Measurements from ENCODE around the gene CNPY4. TPM values are rescaled to one million over a fixed set of nuclear protein-coding genes. Genes with fewer than 3 reads are reported as not detected.

CNPY4 gene
- total and polyA plus RNA-seq, 2 donors (not counting 1 experiment from before 2014, with no cell fraction given): 8.0 to 13.9 TPM

DNA sequence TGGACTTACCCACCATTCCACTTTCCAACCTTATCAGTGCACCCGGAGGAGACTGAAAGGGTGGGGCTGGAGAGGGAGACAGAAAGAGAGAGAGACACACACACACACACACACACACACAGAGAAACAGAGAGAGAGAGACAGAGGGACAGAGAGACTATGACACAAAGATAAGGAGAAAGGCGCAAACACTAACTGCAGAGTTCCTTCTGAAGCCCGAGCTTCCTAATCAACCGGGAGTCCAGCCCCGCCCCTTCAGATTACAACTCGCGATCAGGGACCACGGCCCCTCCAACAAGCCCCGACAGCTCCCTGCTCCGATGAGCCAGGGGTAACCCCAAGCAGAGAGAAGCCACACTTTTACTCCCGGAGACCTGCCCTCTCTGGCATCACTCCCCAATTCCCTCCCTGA is 48.5 kb downstream of the CNPY4 start:
- H3K36me3 ChIP-seq (replicated peaks in 1 of 2; ENCODE audit: control extremely low read depth in 1 of 2, control insufficient read depth in 1 of 2, extremely low read depth in 1 of 2, insufficient read depth in 2 of 2, low read length in 1 of 2): no peaks in the 10 kb centered on the region
- ATAC-seq (ENCODE audit: low read depth) (no peak), DNase-seq (peak; percentile 46)
- Mint-ChIP-seq H3K27me3 (peaks cover 52% of the 10 kb centered on the region), H3K9me3 (ENCODE audit: insufficient read depth) (no peaks in the 10 kb centered on the region), H3K4me3 (peak overlapping the region; percentile 76), H3K27ac (no peak overlapping the region), H3K4me1 (peaks cover 42% of the 10 kb centered on the region)
- peaks cover 5% of the 10 kb centered on the region for H4K20me1 ChIP-seq (ENCODE audit: control insufficient read depth, insufficient read depth, low read length, poor library complexity, severe bottlenecking)
- H3K4me1 ChIP-seq (ENCODE audit: control insufficient read depth in 2 of 2, insufficient read depth in 2 of 2, low read length in 2 of 2): peaks cover 39 to 47% of the 10 kb centered on the region in 2 donors
- peak overlapping the region; percentile 29 for H2AFZ ChIP-seq (ENCODE audit: insufficient read depth, low read depth, low read length, poor library complexity, severe bottlenecking)
- POLR2A ChIA-PET: interaction anchor here (0.6 to 1.6 kb wide), 4 partner anchors 13 to 25 kb away, joined by 3 to 6 read pairs (median 4); partner anchors contain the start of gene LAMTOR4
- no peak overlapping the region for H3K27ac ChIP-seq (ENCODE audit: low read length in 2 of 2)
- H3K9me3 ChIP-seq (ENCODE audit: control extremely low read depth in 1 of 3, control insufficient read depth in 2 of 3, insufficient read depth in 1 of 3, low read length in 2 of 3): peaks cover 0 to 7% (median 0%) of the 10 kb centered on the region in 3 donors
- TF ChIP-seq EZH2 (IDR thresholded peaks at IDR 0.05; ENCODE audit: borderline replicate concordance, insufficient read depth, low read depth, low read length, poor library complexity, severe bottlenecking) (no peak), CTCF (IDR thresholded peaks at IDR 0.05) (no peak)
- H3K9ac ChIP-seq (ENCODE audit: low read length): peak overlapping the region; percentile 22
- CTCF ChIA-PET: interaction anchor here (0.9 to 3.2 kb wide), 5 partner anchors 9 to 50 kb away, joined by 3 to 12 read pairs (median 3); partner anchors contain the start of gene TRAPPC14
- no peaks in the 10 kb centered on the region for H3K79me2 ChIP-seq (ENCODE audit: control insufficient read depth, insufficient read depth, low read length)
- peak overlapping the region in 1 of 5 experiments; percentile 35 for H3K4me3 ChIP-seq (ENCODE audit: control extremely low read depth in 1 of 5, extremely low read depth in 1 of 5, insufficient read depth in 1 of 5, low read depth in 2 of 5, low read length in 4 of 5)
- peak overlapping the region; percentile 65 for H3K4me2 ChIP-seq (replicated peaks; ENCODE audit: low read depth, low read length, poor library complexity, severe bottlenecking)
- H3K27me3 ChIP-seq (replicated peaks in 1 of 4; ENCODE audit: control extremely low read depth in 1 of 4, control insufficient read depth in 3 of 4, insufficient read depth in 4 of 4, low read length in 3 of 4): peaks cover 0 to 58% (median 37%) of the 10 kb centered on the region in 4 experiments
- intact Hi-C loops (cut with micrococcal nuclease): loop anchor here (1.0 kb wide), 1 partner anchor 10 kb away; the partner anchor contains the start of gene TRAPPC14
- WGBS (ENCODE audit: insufficient coverage): 4% methylated on average over 10 of the region's 11 CpGs

DNA sequence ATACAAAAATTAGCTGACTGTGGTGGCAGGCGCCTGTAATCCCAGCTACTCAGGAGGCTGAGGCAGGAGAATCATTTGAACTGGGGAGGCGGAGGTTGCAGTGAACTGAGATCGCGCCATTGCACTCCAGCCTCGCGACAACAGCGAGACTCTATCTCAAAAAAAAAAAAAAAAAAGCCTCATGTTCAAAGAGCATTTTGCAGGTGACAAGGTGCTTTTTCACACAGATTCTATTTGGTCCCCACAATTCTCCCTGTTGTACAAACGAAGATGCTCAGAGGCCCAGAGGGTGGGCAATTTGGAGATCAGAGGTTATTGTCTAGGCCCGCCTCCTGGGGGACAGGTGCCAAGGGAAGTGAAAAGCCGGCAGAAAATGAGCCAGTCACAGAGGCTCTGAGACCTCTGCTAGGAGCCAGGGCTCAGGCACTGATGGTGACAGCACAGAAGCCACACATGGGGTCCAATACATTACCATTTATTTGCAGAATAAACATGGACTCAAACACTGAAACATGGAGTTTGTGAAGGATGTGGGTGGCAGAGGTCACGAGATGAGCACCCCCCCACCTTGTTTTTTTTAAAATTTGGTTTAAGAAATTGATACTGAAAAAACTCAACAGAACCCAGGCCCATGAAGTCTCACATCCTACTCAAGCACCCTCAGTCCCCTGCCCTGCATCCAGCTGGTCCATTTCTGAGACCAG is 49.9 kb downstream of the CNPY4 start:
- POLR2A ChIA-PET: no interaction called here

More for the DNA sequence above, 49.9 kb downstream of the CNPY4 start:
- Mint-ChIP-seq H3K4me1 (peaks cover 37% of the 10 kb centered on the region), H3K9me3 (ENCODE audit: insufficient read depth) (no peaks in the 10 kb centered on the region), H3K27ac (no peak overlapping the region), H3K27me3 (peaks cover 52% of the 10 kb centered on the region), H3K4me3 (peak overlapping the region; percentile 76)
- Histone ChIP-seq H3K9me3 (ENCODE audit: control extremely low read depth in 1 of 3, control insufficient read depth in 2 of 3, insufficient read depth in 1 of 3, low read length in 2 of 3) (peaks cover 0 to 7% (median 0%) of the 10 kb centered on the region in 3 donors), H3K4me3 (ENCODE audit: control extremely low read depth in 1 of 5, extremely low read depth in 1 of 5, insufficient read depth in 1 of 5, low read depth in 2 of 5, low read length in 4 of 5) (no peak overlapping the region), H3K4me1 (ENCODE audit: control insufficient read depth in 2 of 2, insufficient read depth in 2 of 2, low read length in 2 of 2) (peaks cover 39 to 42% of the 10 kb centered on the region in 2 donors), H2AFZ (ENCODE audit: insufficient read depth, low read depth, low read length, poor library complexity, severe bottlenecking) (no peak overlapping the region), H4K20me1 (ENCODE audit: control insufficient read depth, insufficient read depth, low read length, poor library complexity, severe bottlenecking) (peaks cover 5% of the 10 kb centered on the region), H3K9ac (ENCODE audit: low read length) (no peak overlapping the region), H3K27ac (ENCODE audit: low read length in 2 of 2) (no peak overlapping the region), H3K79me2 (ENCODE audit: control insufficient read depth, insufficient read depth, low read length) (no peaks in the 10 kb centered on the region), H3K36me3 (replicated peaks in 1 of 2; ENCODE audit: control extremely low read depth in 1 of 2, control insufficient read depth in 1 of 2, extremely low read depth in 1 of 2, insufficient read depth in 2 of 2, low read length in 1 of 2) (no peaks in the 10 kb centered on the region), H3K4me2 (replicated peaks; ENCODE audit: low read depth, low read length, poor library complexity, severe bottlenecking) (peak overlapping the region; percentile 65), H3K27me3 (replicated peaks in 1 of 4; ENCODE audit: control extremely low read depth in 1 of 4, control insufficient read depth in 3 of 4, insufficient read depth in 4 of 4, low read length in 3 of 4) (peaks cover 0 to 58% (median 37%) of the 10 kb centered on the region in 4 experiments)
- WGBS (ENCODE audit: insufficient coverage): 48% methylated on average over 3 of the region's 11 CpGs
- TF ChIP-seq EZH2 (IDR thresholded peaks at IDR 0.05; ENCODE audit: borderline replicate concordance, insufficient read depth, low read depth, low read length, poor library complexity, severe bottlenecking) (no peak), CTCF (IDR thresholded peaks at IDR 0.05) (no peak)
- DNase-seq (peak; percentile 13), ATAC-seq (ENCODE audit: low read depth) (no peak)
- intact Hi-C loops (cut with micrococcal nuclease): no loop called here
- CTCF ChIA-PET: interaction anchor here (0.8 to 1.7 kb wide), 3 partner anchors 11 to 48 kb away, joined by 3 to 7 read pairs (median 6); partner anchors contain the start of gene TRAPPC14

All from B cell (primary cell).